ENCODE data around the gene ITGBL1. TPM values are rescaled to one million over a fixed set of nuclear protein-coding genes. Genes with fewer than 3 reads are reported as not detected.

ITGBL1 gene
- total and polyA plus RNA-seq, 2 of the 13 experiments (the other 11 are each of a cell fraction or from before 2014, with no cell fraction given) = 0.02 TPM; not detected in 1

DNA sequence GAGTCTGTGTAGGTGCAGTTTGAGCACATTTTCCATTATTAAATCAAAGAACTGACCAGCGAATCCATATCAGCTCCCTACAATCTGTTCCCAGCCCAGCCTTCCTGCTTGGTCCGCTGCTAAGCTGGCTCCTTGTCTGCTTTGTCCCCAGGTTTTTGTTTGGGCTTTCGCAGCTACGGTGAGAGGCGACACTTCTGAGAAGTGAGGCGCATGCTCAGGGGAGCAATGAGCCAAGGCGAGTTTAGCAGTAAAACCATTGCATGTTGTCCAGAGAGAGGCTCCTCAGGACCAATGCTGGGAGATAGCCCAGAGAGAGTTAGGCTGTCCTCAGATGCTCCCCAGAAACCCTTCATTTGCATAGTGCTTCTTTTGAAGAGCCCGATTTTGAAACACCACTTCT lies 162.0 kb downstream of the ITGBL1 start (continued):
- TF ChIP-seq, protein P1, sequence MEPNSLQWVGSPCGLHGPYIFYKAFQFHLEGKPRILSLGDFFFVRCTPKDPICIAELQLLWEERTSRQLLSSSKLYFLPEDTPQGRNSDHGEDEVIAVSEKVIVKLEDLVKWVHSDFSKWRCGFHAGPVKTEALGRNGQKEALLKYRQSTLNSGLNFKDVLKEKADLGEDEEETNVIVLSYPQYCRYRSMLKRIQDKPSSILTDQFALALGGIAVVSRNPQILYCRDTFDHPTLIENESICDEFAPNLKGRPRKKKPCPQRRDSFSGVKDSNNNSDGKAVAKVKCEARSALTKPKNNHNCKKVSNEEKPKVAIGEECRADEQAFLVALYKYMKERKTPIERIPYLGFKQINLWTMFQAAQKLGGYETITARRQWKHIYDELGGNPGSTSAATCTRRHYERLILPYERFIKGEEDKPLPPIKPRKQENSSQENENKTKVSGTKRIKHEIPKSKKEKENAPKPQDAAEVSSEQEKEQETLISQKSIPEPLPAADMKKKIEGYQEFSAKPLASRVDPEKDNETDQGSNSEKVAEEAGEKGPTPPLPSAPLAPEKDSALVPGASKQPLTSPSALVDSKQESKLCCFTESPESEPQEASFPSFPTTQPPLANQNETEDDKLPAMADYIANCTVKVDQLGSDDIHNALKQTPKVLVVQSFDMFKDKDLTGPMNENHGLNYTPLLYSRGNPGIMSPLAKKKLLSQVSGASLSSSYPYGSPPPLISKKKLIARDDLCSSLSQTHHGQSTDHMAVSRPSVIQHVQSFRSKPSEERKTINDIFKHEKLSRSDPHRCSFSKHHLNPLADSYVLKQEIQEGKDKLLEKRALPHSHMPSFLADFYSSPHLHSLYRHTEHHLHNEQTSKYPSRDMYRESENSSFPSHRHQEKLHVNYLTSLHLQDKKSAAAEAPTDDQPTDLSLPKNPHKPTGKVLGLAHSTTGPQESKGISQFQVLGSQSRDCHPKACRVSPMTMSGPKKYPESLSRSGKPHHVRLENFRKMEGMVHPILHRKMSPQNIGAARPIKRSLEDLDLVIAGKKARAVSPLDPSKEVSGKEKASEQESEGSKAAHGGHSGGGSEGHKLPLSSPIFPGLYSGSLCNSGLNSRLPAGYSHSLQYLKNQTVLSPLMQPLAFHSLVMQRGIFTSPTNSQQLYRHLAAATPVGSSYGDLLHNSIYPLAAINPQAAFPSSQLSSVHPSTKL (CRISPR knock-in tag; IDR thresholded peaks at IDR 0.05) = no peak
- TF ChIP-seq FOSL2 (CRISPR knock-in tag; IDR thresholded peaks at IDR 0.05) = no peak
- TF ChIP-seq, protein P2, sequence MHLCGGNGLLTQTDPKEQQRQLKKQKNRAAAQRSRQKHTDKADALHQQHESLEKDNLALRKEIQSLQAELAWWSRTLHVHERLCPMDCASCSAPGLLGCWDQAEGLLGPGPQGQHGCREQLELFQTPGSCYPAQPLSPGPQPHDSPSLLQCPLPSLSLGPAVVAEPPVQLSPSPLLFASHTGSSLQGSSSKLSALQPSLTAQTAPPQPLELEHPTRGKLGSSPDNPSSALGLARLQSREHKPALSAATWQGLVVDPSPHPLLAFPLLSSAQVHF (CRISPR knock-in tag; IDR thresholded peaks at IDR 0.05) = no peak
- TF ChIP-seq ZNF7 (CRISPR knock-in tag; IDR thresholded peaks at IDR 0.05) = no peak
- TF ChIP-seq MAZ (IDR thresholded peaks at IDR 0.05; ENCODE audit: borderline replicate concordance, low read depth, low read length) = no peak
- no peak for TF ChIP-seq MAZ (CRISPR knock-in tag; IDR thresholded peaks at IDR 0.05; ENCODE audit: low read depth)
- TF ChIP-seq RFX3 (CRISPR knock-in tag; IDR thresholded peaks at IDR 0.05) = no peak

DNA sequence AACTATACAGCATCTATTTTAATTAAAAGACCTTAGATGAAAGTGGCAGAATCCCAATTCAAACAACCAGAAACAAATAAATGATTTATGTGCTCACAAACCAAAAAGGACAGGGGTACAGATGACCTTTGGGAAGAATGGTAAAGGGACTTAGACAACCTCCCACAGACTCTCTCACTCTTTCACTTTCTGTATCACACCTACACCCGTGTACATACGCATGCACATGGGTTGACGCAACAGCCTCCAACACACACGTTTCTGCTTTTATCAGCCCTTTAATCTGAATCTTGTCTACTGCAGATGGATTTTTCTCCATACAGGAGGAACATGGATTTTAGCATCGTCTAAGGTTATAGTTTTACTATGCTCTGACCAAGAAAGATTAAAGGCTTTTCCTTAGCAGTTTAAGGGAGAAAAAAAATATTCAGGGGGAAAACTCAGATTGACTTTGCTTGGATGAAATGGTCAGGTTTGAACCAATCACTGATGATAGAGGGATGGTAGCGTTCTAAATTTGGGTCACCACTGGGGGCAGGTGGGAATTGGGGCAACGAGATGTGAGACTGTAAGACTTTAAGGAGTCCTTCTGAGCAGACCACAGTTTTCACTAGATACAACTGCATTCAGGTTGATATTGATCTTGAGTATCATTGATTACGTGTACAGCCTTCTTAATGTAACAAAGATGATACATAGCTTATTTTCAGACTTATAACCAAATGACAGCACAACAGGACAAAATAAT lies 166.1 kb downstream of the ITGBL1 start:
- Histone ChIP-seq H3K4me3 (replicated peaks in 1 of 3; ENCODE audit: insufficient read depth in 1 of 3, low read depth in 2 of 3, low read length in 3 of 3) (no peak overlapping the region), H3K36me3 (replicated peaks in 1 of 2; ENCODE audit: control insufficient read depth in 1 of 2, insufficient read depth in 2 of 2, low read length in 2 of 2) (no peaks in the 10 kb centered on the region), H2AFZ (ENCODE audit: low read length) (no peak overlapping the region), H3K4me1 (ENCODE audit: insufficient read depth, low read length) (no peaks in the 10 kb centered on the region), H3K9me3 (ENCODE audit: low read length) (no peaks in the 10 kb centered on the region), H3K27me3 (ENCODE audit: control insufficient read depth in 1 of 2, insufficient read depth in 2 of 2, low read length in 2 of 2) (no peaks in the 10 kb centered on the region), H3K79me2 (ENCODE audit: insufficient read depth, low read length) (no peaks in the 10 kb centered on the region), H3K9ac (ENCODE audit: insufficient read depth, low read depth, low read length) (no peak overlapping the region), H3K4me2 (ENCODE audit: low read depth, low read length) (no peak overlapping the region), H3K27ac (ENCODE audit: extremely low read length, insufficient read depth, low read length) (no peak overlapping the region), H4K20me1 (ENCODE audit: insufficient read depth, low read length) (no peaks in the 10 kb centered on the region)
- no peak for DNase-seq (ENCODE audit: low spot score)
- POLR2A ChIA-PET = no interaction called here
- in situ Hi-C loops (cut with HindIII; ENCODE audit: extremely low pct_ligation_motif_present, low pct_unique_long_range_greater_than_20kb) = no loop called here
- no TSS peak for BruUV-seq (replicated peaks)
- ATAC-seq = no peak
- no peak for FAIRE-seq
- WGBS (ENCODE audit: low lambda C conversion rate) = 19% methylated on average over 8 of the region's 8 CpGs
- CTCF ChIA-PET (ENCODE audit: low intra/inter-chr PET ratio, low total read pairs) = no interaction called here
- intact Hi-C loops (cut with micrococcal nuclease; ENCODE audit: unreplicated experiment) = no loop called here
- no peak for TF ChIP-seq RORA (CRISPR knock-in tag; IDR thresholded peaks at IDR 0.05)
- TF ChIP-seq, protein P3, sequence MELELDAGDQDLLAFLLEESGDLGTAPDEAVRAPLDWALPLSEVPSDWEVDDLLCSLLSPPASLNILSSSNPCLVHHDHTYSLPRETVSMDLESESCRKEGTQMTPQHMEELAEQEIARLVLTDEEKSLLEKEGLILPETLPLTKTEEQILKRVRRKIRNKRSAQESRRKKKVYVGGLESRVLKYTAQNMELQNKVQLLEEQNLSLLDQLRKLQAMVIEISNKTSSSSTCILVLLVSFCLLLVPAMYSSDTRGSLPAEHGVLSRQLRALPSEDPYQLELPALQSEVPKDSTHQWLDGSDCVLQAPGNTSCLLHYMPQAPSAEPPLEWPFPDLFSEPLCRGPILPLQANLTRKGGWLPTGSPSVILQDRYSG (CRISPR knock-in tag; IDR thresholded peaks at IDR 0.05) = no peak
- TF ChIP-seq, protein P4, sequence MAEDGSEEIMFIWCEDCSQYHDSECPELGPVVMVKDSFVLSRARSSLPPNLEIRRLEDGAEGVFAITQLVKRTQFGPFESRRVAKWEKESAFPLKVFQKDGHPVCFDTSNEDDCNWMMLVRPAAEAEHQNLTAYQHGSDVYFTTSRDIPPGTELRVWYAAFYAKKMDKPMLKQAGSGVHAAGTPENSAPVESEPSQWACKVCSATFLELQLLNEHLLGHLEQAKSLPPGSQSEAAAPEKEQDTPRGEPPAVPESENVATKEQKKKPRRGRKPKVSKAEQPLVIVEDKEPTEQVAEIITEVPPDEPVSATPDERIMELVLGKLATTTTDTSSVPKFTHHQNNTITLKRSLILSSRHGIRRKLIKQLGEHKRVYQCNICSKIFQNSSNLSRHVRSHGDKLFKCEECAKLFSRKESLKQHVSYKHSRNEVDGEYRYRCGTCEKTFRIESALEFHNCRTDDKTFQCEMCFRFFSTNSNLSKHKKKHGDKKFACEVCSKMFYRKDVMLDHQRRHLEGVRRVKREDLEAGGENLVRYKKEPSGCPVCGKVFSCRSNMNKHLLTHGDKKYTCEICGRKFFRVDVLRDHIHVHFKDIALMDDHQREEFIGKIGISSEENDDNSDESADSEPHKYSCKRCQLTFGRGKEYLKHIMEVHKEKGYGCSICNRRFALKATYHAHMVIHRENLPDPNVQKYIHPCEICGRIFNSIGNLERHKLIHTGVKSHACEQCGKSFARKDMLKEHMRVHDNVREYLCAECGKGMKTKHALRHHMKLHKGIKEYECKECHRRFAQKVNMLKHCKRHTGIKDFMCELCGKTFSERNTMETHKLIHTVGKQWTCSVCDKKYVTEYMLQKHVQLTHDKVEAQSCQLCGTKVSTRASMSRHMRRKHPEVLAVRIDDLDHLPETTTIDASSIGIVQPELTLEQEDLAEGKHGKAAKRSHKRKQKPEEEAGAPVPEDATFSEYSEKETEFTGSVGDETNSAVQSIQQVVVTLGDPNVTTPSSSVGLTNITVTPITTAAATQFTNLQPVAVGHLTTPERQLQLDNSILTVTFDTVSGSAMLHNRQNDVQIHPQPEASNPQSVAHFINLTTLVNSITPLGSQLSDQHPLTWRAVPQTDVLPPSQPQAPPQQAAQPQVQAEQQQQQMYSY (CRISPR knock-in tag; IDR thresholded peaks at IDR 0.05) = no peak

Measured in HepG2 (cell line).